Measurements from ENCODE around the gene CYP2S1. TPM values are rescaled to one million over a fixed set of nuclear protein-coding genes. Genes with fewer than 3 reads are reported as not detected.

CYP2S1 gene
- total RNA-seq, 2 donors from 2014 or later: 0.13 TPM; not detected in 1

DNA sequence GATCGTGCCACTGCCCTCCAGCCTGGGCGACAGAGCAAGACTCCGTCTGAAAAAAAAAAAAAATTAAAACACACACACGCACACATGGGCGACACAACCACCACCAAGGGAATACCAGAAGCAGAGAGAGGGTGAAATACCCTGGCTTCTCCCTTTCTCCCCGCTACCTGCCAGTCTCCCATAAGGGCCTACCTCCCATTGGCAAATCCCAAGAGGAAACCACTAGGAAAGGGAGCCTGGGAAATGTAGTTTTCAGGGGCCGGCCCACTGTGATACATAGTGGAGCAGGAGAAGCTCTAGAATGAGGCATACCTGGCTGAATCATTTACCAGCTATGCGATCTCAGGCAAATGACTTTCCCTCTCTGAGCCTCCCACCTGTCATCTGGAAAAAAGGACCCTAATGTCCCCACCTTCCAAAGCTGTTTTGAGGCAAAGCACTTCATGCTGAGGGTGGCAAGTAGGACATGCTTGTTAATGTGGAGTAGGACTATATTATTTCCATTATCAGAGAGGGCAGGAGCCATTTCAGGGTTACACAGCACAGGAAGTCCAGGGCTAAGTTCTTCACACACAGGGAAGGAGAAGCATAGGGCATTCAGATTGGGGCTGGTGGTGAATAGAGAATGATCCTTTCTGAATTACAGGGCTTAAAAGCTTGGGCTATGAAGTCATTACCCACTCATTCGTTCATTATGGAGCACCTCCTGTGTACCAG is 56.8 kb downstream of the CYP2S1 start:
- H3K9me3 Mint-ChIP-seq: no peaks in the 10 kb centered on the region
- no peak overlapping the region for H3K27ac Mint-ChIP-seq
- H3K4me1 Mint-ChIP-seq: no peaks in the 10 kb centered on the region
- ATAC-seq (replicated peaks): no peak
- H3K27me3 Mint-ChIP-seq: peaks cover 3% of the 10 kb centered on the region
- H3K36me3 Mint-ChIP-seq (ENCODE audit: low read depth): no peaks in the 10 kb centered on the region
- no peak overlapping the region for H3K4me3 Mint-ChIP-seq

DNA sequence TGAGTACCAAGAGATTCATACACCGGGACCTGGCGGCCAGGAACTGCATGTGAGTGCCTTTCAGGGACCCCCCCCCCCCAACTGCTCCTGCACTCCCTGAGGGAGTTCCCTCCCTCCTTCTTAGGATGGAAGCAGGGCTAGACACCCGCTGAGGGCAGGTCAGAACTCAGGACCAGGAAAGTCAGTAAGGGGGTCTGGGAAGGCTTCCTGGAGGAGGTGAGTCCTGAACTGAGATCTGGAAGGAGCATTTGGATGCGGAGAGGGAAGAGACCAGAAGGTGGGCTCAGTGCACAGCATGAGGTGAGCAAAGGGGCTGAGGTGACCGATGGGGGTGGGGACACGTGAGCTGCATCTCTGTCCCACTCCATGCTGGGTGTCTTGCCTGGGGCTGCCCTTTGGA is 60.6 kb downstream of the CYP2S1 start:
- H3K36me3 Mint-ChIP-seq (ENCODE audit: low read depth): no peaks in the 10 kb centered on the region
- H3K27me3 Mint-ChIP-seq: peaks cover 3% of the 10 kb centered on the region
- ATAC-seq (replicated peaks): no peak
- H3K4me3 Mint-ChIP-seq: no peak overlapping the region
- no peaks in the 10 kb centered on the region for H3K9me3 Mint-ChIP-seq
- no peak overlapping the region for H3K27ac Mint-ChIP-seq
- H3K4me1 Mint-ChIP-seq: no peaks in the 10 kb centered on the region

DNA sequence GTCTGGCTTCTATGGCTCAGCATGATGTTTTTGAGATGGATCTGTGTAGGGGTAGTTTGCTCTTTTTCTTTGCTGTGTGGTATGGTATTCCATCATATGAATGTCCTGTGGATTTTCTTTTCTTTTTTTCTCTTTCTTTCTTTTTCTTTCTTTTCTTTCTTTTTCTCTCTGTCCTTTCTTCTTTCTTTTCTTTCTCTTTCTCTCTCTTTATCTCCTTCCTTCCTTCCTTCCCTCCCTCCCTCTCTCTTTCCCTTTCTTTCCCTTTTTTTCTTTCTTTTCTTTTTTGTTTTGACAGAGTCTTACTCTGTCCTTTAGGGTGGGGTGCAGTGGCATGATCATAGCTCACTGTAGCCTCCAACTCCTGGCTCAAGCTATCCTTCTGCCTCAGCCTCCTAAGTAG is 62.2 kb downstream of the CYP2S1 start:
- no peak for ATAC-seq (replicated peaks)
- H3K4me3 Mint-ChIP-seq: no peak overlapping the region
- no peaks in the 10 kb centered on the region for H3K36me3 Mint-ChIP-seq (ENCODE audit: low read depth)
- peak overlapping the region; percentile 25 for H3K27ac Mint-ChIP-seq
- H3K4me1 Mint-ChIP-seq: no peaks in the 10 kb centered on the region
- H3K27me3 Mint-ChIP-seq: peaks cover 3% of the 10 kb centered on the region
- H3K9me3 Mint-ChIP-seq: no peaks in the 10 kb centered on the region

Other genes with a start within 250 kb of the CYP2S1 start
- gene CYP2B6, start 201.9 kb upstream of the CYP2S1 start, total RNA-seq: not detected
- gene CYP2A13, start 104.8 kb upstream of the CYP2S1 start, total RNA-seq: not detected
- under 1 TPM in 1 of 2 donors, not detected in 1; 0.28 TPM for gene CYP2F1, start 78.8 kb upstream of the CYP2S1 start, total RNA-seq
- gene AXL, start 26.0 kb downstream of the CYP2S1 start, total RNA-seq: 1 to 10 TPM in 1 of 2 donors, under 1 TPM in 1; 0.04 to 2.3 TPM
- gene HNRNPUL1, start 71.2 kb downstream of the CYP2S1 start, total RNA-seq: 100 to 1,000 TPM; 324 to 357 TPM
- gene CCDC97, start 117.0 kb downstream of the CYP2S1 start, total RNA-seq: 10 to 100 TPM; 35.1 to 40.9 TPM
- gene TGFB1, start 160.7 kb downstream of the CYP2S1 start, total RNA-seq: 100 to 1,000 TPM; 107 to 158 TPM
- 1 to 10 TPM; 6.7 to 9.5 TPM for gene B9D2, start 170.9 kb downstream of the CYP2S1 start, total RNA-seq
- 10 to 100 TPM in 1 of 2 donors, 1 to 10 TPM in 1; 3.5 to 15.1 TPM for gene TMEM91, start 183.3 kb downstream of the CYP2S1 start, total RNA-seq
- 10 to 100 TPM; 33.0 to 58.7 TPM for gene EXOSC5, start 204.1 kb downstream of the CYP2S1 start, total RNA-seq
- gene BCKDHA, start 204.6 kb downstream of the CYP2S1 start, total RNA-seq: 10 to 100 TPM; 19.4 to 48.1 TPM
- under 1 TPM; 0.45 to 0.71 TPM for gene B3GNT8, start 234.2 kb downstream of the CYP2S1 start, total RNA-seq
- 10 to 100 TPM; 34.0 to 66.2 TPM for gene DMAC2, start 246.7 kb downstream of the CYP2S1 start, total RNA-seq
- not detected for gene ERICH4, start 249.9 kb downstream of the CYP2S1 start, total RNA-seq

Measured in activated T-helper 17 cell treated with anti-CD3 and anti-CD28 coated beads, Interleukin-2, amount 50 U/mL, for 72 hours (primary cell).